Measurements from ENCODE around the gene MEGF11.

DNA sequence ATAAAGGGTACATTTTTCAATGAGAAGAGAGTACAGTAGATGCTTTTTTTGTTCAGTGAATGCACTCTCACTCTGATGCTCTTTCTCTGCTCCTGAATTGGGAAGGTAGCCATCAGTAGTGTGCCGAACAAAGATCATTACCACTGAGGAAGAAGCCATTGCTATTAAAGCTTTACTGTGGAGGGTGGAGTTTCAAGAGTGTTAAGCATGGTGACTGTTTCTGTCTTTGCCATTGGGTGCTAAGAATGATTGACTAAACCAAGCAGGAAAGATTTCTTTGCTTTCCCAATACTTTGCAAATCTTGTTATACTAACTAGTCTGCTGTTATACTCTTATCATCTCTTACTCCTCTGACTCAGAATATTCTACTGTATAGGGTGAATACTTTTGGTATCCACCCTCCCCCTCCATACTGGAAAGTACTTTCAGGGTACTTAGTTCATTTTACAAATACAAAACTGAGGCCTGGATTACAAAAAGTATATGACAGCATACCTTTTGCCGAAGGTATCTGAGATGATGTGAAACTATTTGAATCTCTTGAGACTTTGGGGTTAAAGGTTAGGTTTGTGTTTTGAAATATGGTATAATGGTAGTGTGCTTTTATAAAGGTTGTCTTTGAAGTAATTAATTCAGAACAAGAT, 382.5 kb downstream of the MEGF11 start:
- TF ChIP-seq, protein P1, sequence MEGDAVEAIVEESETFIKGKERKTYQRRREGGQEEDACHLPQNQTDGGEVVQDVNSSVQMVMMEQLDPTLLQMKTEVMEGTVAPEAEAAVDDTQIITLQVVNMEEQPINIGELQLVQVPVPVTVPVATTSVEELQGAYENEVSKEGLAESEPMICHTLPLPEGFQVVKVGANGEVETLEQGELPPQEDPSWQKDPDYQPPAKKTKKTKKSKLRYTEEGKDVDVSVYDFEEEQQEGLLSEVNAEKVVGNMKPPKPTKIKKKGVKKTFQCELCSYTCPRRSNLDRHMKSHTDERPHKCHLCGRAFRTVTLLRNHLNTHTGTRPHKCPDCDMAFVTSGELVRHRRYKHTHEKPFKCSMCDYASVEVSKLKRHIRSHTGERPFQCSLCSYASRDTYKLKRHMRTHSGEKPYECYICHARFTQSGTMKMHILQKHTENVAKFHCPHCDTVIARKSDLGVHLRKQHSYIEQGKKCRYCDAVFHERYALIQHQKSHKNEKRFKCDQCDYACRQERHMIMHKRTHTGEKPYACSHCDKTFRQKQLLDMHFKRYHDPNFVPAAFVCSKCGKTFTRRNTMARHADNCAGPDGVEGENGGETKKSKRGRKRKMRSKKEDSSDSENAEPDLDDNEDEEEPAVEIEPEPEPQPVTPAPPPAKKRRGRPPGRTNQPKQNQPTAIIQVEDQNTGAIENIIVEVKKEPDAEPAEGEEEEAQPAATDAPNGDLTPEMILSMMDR (conservative IDR thresholded peaks at IDR 0.05 in 1 of 2, IDR thresholded peaks at IDR 0.05 in 1 of 2; ENCODE audit: low read depth in 1 of 2, low read length in 2 of 2) = no peak
- no peak for TF ChIP-seq EZH2 (IDR thresholded peaks at IDR 0.05; ENCODE audit: low read length, missing control alignments)
